ENCODE measurements around the gene NKAIN4.

NKAIN4 gene

GRCh38 chr20:63217706-63218105 lies 36.6 kb downstream of the NKAIN4 start:
- DNase-seq, result peak; percentile 26

GRCh38 chr20:63216849-63217471 lies 37.3 kb downstream of the NKAIN4 start:
- no peak for DNase-seq

GRCh38 chr20:63216041-63216848 lies 38.0 kb downstream of the NKAIN4 start, which contains the start of gene YTHDF1:
Gene YTHDF1, minus strand, starts transcription at chr20:63216131. Its CDS starts 239 bp downstream, at chr20:63215892.
- peak; percentile 90 for DNase-seq

GRCh38 chr20:63215101-63216040 lies 38.9 kb downstream of the NKAIN4 start:
- no peak for DNase-seq

GRCh38 chr20:63214514-63214913 lies 39.7 kb downstream of the NKAIN4 start:
- DNase-seq, result no peak

- no peak for DNase-seq
These were observed 41.5 kb downstream of the NKAIN4 start for GRCh38 chr20:63212792-63213191.

GRCh38 chr20:63212393-63212730 lies 41.9 kb downstream of the NKAIN4 start:
- DNase-seq, result no peak

- DNase-seq, result no peak
These were observed 44.2 kb downstream of the NKAIN4 start for GRCh38 chr20:63210011-63210605.

GRCh38 chr20:63208346-63208909 lies 45.8 kb downstream of the NKAIN4 start:
- DNase-seq, result no peak

GRCh38 chr20:63206878-63207277 lies 47.4 kb downstream of the NKAIN4 start:
- DNase-seq, result no peak

- no peak for DNase-seq
These were observed 48.4 kb downstream of the NKAIN4 start for GRCh38 chr20:63205896-63206295.

GRCh38 chr20:63204362-63204761 lies 49.9 kb downstream of the NKAIN4 start:
- DNase-seq, result no peak

GRCh38 chr20:63202811-63203526 lies 51.3 kb downstream of the NKAIN4 start:
- DNase-seq, result no peak

- no peak for DNase-seq
These were observed 52.2 kb downstream of the NKAIN4 start for GRCh38 chr20:63202021-63202420.

- no peak for DNase-seq
These were observed 55.7 kb downstream of the NKAIN4 start for GRCh38 chr20:63198606-63199005.

GRCh38 chr20:63196768-63197470 lies 57.3 kb downstream of the NKAIN4 start:
- DNase-seq, result no peak

- DNase-seq, result no peak
These were observed 59.5 kb downstream of the NKAIN4 start for GRCh38 chr20:63194797-63195173.

GRCh38 chr20:63194007-63194796 lies 60.1 kb downstream of the NKAIN4 start:
- no peak for DNase-seq

- DNase-seq, result no peak
These were observed 61.5 kb downstream of the NKAIN4 start for GRCh38 chr20:63192721-63193120.

- no peak for DNase-seq
These were observed 62.9 kb downstream of the NKAIN4 start for GRCh38 chr20:63191400-63191799.

All from NCI-H1417 treated with DMSO at 0.1 percent for 48 hours (cell line).